SK-N-SH treated with all-trans-retinoic acid at 6 μM for 48 hours (cell line): Measurements from ENCODE around the gene CRY1.

ENCODE experiments used
- ATAC-seq: fragments of 200-7000 bp; cut with Tn5 transposase; 3 replicates; pipeline ENCODE4 v1.9.1; 2020; ENCODE audit warnings: mild to moderate bottlenecking, moderate library complexity
- ARNTL ChIP-seq: fragments of 450-650 bp; formaldehyde crosslinking; IDR thresholded peaks from 2 replicates; pipeline ENCODE4 v1.5.0; 2020; ENCODE audit warnings: low read depth, mild to moderate bottlenecking, moderate library complexity, borderline replicate concordance
- BACH2 ChIP-seq: fragments of 250-450 bp; sonication (Bioruptor Pico); IDR thresholded peaks from 2 replicates; pipeline ENCODE4 v1.9.0; 2021; ENCODE audit warnings: mild to moderate bottlenecking, borderline replicate concordance
- CREB5 ChIP-seq: fragments of 250-450 bp; sonication (Bioruptor Pico); IDR thresholded peaks from 2 replicates; pipeline ENCODE4 v1.5.1; 2020; ENCODE audit warnings: low read depth, mild to moderate bottlenecking, moderate library complexity
- CSDC2 ChIP-seq: fragments of 250-450 bp; sonication (Bioruptor Pico); IDR thresholded peaks from 2 replicates; pipeline ENCODE4 v1.5.0; 2020; ENCODE audit warnings: mild to moderate bottlenecking, moderate library complexity
- CSRNP3 ChIP-seq: fragments of 250-450 bp; sonication (Bioruptor Pico); IDR thresholded peaks from 2 replicates; pipeline ENCODE4 v1.5.1; 2021; ENCODE audit warnings: mild to moderate bottlenecking, moderate library complexity
- GLIS3 ChIP-seq: fragments of 250-450 bp; sonication (Bioruptor Pico); IDR thresholded peaks from 2 replicates; pipeline ENCODE4 v1.5.0; 2020; ENCODE audit warnings: mild to moderate bottlenecking, moderate library complexity
- ISL1 ChIP-seq: fragments of 250-450 bp; sonication (Bioruptor Pico); IDR thresholded peaks from 2 replicates; pipeline ENCODE4 v2.1.2; 2022; ENCODE audit warnings: mild to moderate bottlenecking, moderate library complexity
- OSR1 ChIP-seq: fragments of 250-450 bp; sonication (Bioruptor Pico); IDR thresholded peaks from 2 replicates; pipeline ENCODE4 v1.8.0; 2022; ENCODE audit warnings: moderate library complexity, mild to moderate bottlenecking, inconsistent platforms
- PATZ1 ChIP-seq: fragments of 250-450 bp; sonication (Bioruptor Pico); IDR thresholded peaks from 2 replicates; pipeline ENCODE4 v1.8.0; 2020; ENCODE audit warnings: mild to moderate bottlenecking, moderate library complexity, borderline replicate concordance
- POU6F1 ChIP-seq: fragments of 250-450 bp; sonication (Bioruptor Pico); IDR thresholded peaks from 2 replicates; pipeline ENCODE4 v1.8.0; 2021; ENCODE audit warnings: low read depth, mild to moderate bottlenecking, moderate library complexity, borderline replicate concordance
- PPARA ChIP-seq: fragments of 250-450 bp; sonication (Bioruptor Pico); IDR thresholded peaks from 2 replicates; pipeline ENCODE4 v1.5.0; 2020; ENCODE audit warnings: mild to moderate bottlenecking, borderline replicate concordance
- RARB ChIP-seq: fragments of 250-450 bp; sonication (Bioruptor Pico); IDR thresholded peaks from 2 replicates; pipeline ENCODE4 v1.8.0; 2021; ENCODE audit warnings: mild to moderate bottlenecking, moderate library complexity
- TCF4 ChIP-seq: fragments of 250-450 bp; sonication (Bioruptor Pico); IDR thresholded peaks from 2 replicates; pipeline ENCODE4 v1.8.0; 2021; ENCODE audit warnings: mild to moderate bottlenecking, moderate library complexity, borderline replicate concordance
- TOX ChIP-seq: fragments of 250-450 bp; sonication (Bioruptor Pico); IDR thresholded peaks from 2 replicates; pipeline ENCODE4 v1.8.0; 2021; ENCODE audit warnings: mild to moderate bottlenecking, moderate library complexity, borderline replicate concordance
- TSHZ2 ChIP-seq: fragments of 250-450 bp; sonication (Bioruptor Pico); IDR thresholded peaks from 2 replicates; pipeline ENCODE4 v1.5.0; 2020; ENCODE audit warnings: mild to moderate bottlenecking, moderate library complexity
- ZC3H10 ChIP-seq: fragments of 250-450 bp; sonication (Bioruptor Pico); IDR thresholded peaks from 2 replicates; pipeline ENCODE4 v1.5.1; 2021; ENCODE audit warnings: mild to moderate bottlenecking, moderate library complexity
- ZFP3 ChIP-seq: fragments of 250-450 bp; sonication (Bioruptor Pico); IDR thresholded peaks from 2 replicates; pipeline ENCODE4 v1.5.0; 2020; ENCODE audit warnings: mild to moderate bottlenecking, moderate library complexity
- ZFP30 ChIP-seq: fragments of 450-650 bp; formaldehyde crosslinking; IDR thresholded peaks from 2 replicates; pipeline ENCODE4 v1.5.0; 2022; ENCODE audit warnings: mild to moderate bottlenecking, moderate library complexity
- ZNF565 ChIP-seq: fragments of 450-650 bp; formaldehyde crosslinking; conservative IDR thresholded peaks from 2 replicates; pipeline ENCODE4 v1.5.0; 2020; ENCODE audit warnings: low read depth, mild to moderate bottlenecking, moderate library complexity
- ZNF70 ChIP-seq: fragments of 450-650 bp; formaldehyde crosslinking; IDR thresholded peaks from 2 replicates; pipeline ENCODE4 v1.5.0; 2020; ENCODE audit warnings: mild to moderate bottlenecking, moderate library complexity
- ZNF8 ChIP-seq: fragments of 450-650 bp; formaldehyde crosslinking; IDR thresholded peaks from 2 replicates; pipeline ENCODE4 v1.5.0; 2020; ENCODE audit warnings: mild to moderate bottlenecking, moderate library complexity

CRY1 gene

DNA sequence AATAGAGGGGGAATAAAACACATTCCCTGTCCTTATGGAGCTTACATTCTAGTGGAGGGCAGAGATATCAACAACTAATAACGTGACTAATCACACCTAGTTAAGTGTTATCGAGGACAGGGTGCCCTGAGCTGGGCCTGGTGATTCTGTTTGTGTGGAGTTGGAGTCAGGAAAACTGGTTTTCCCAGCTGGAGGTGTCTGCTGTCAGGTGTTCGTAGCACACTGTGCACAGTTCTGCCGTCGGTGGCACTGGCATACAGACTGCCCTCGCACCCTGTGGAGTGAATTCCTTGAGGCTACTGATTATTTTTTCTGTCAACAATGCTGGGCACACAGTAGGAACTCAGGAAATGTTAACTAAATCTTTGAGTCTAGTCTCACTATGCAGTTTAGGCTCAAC lies 105.5 kb downstream of the CRY1 start (continued):
- no peak for TF ChIP-seq POU6F1 (CRISPR knock-in tag)
- no peak for TF ChIP-seq ZFP30 (CRISPR knock-in tag)
- no peak for TF ChIP-seq CREB5
- no peak for TF ChIP-seq RARB (CRISPR knock-in tag)

GRCh38 chr12:106986625-106987389 lies 106.5 kb downstream of the CRY1 start, which contains the start of gene MTERF2:
MTERF2 (minus strand) TSS chr12:106987146; CDS start chr12:106978714, 8,432 bp downstream.
- peak; percentile 97 for ATAC-seq
- 0 out of 2 replicates have a peak, but pooled peaks have one; percentile 9 for TF ChIP-seq GLIS3 (CRISPR knock-in tag)
- no peak for TF ChIP-seq ZFP30 (CRISPR knock-in tag)
- TF ChIP-seq ZFP3 (CRISPR knock-in tag): peak; percentile 64; the same call in 1 of the 2 replicates

DNA sequence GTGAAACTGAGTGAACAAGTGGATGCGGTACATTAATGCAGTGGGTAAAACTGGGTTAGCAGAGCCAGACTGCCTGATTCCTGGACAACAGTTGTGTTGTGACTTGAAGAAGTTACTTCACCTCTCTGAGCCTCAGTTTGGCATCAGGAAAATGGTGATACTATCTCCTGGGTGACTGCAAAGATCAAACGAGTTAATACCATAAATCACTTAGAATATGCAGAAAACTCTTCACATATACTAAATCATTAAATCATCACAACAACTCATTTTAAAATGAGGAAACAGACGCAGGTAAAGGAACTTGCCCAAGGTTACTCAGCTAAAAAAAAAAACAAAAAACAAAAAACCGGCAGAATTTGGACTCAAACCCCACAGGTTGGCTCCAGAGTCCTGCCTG lies 107.2 kb downstream of the CRY1 start:
- TF ChIP-seq ZNF70 (CRISPR knock-in tag) (no peak), ZFP3 (CRISPR knock-in tag) (no peak), ZNF565 (CRISPR knock-in tag) (no peak), ZC3H10 (CRISPR knock-in tag) (no peak), ZFP30 (CRISPR knock-in tag) (no peak), CSDC2 (no peak), PPARA (CRISPR knock-in tag) (no peak), CSRNP3 (CRISPR knock-in tag) (no peak), OSR1 (CRISPR knock-in tag) (no peak), POU6F1 (CRISPR knock-in tag) (no peak), TOX (CRISPR knock-in tag) (no peak), ZNF8 (CRISPR knock-in tag) (no peak), ISL1 (CRISPR knock-in tag) (no peak), BACH2 (no peak), TSHZ2 (CRISPR knock-in tag) (no peak), ARNTL (no peak), TCF4 (CRISPR knock-in tag) (no peak), RARB (CRISPR knock-in tag) (no peak), PATZ1 (CRISPR knock-in tag) (no peak)
- TF ChIP-seq, all 23 proteins: peak for 0
- ATAC-seq: no peak
